ENCODE data around the gene CCNB1IP1.
"Not testable (repeated sequence)": the region's sequence is repeated elsewhere in the genome, so short reads cannot be mapped to it uniquely, and the experiment has no call there.

The CCNB1IP1 gene

GRCh38 chr14:20331053-20331613 lies 1.9 kb downstream of the CCNB1IP1 start:
- no peak for DNase-seq

- DNase-seq = no peak
Measured at GRCh38 chr14:20329355-20329754, 3.7 kb downstream of the CCNB1IP1 start.

GRCh38 chr14:20328705-20329104 lies 4.4 kb downstream of the CCNB1IP1 start:
- no peak for DNase-seq

- DNase-seq = peak; percentile 34
Measured at GRCh38 chr14:20327005-20327869, 5.8 kb downstream of the CCNB1IP1 start.

GRCh38 chr14:20317720-20318119 lies 15.4 kb downstream of the CCNB1IP1 start:
- no peak for DNase-seq

GRCh38 chr14:20314026-20314425 lies 19.1 kb downstream of the CCNB1IP1 start:
- DNase-seq = no peak

- no peak for DNase-seq
Measured at GRCh38 chr14:20306079-20306423, 27.0 kb downstream of the CCNB1IP1 start.

GRCh38 chr14:20305265-20306078 lies 27.6 kb downstream of the CCNB1IP1 start, which contains the start of gene TTC5:
Gene TTC5 (minus strand): TSS chr14:20305951. CDS start chr14:20305937, 14 bp downstream.
- DNase-seq = peak; percentile 52

- no peak for DNase-seq
Measured at GRCh38 chr14:20302042-20302755, 30.9 kb downstream of the CCNB1IP1 start.

- no peak for DNase-seq
Measured at GRCh38 chr14:20295067-20295466, 38.0 kb downstream of the CCNB1IP1 start.

- no peak for DNase-seq
Measured at GRCh38 chr14:20294636-20295035, 38.4 kb downstream of the CCNB1IP1 start.

GRCh38 chr14:20281998-20282397 lies 51.1 kb downstream of the CCNB1IP1 start:
- not testable (repeated sequence) for DNase-seq

- DNase-seq = not testable (repeated sequence)
Measured at GRCh38 chr14:20280265-20280664, 52.8 kb downstream of the CCNB1IP1 start.

- DNase-seq = no peak
Measured at GRCh38 chr14:20278414-20278813, 54.7 kb downstream of the CCNB1IP1 start.

- no peak for DNase-seq
Measured at GRCh38 chr14:20277409-20277808, 55.7 kb downstream of the CCNB1IP1 start.

GRCh38 chr14:20274062-20274461 lies 59.0 kb downstream of the CCNB1IP1 start:
- DNase-seq = no peak

GRCh38 chr14:20264361-20264760 lies 68.7 kb downstream of the CCNB1IP1 start:
- not testable (repeated sequence) for DNase-seq

GRCh38 chr14:20262642-20263128 lies 70.4 kb downstream of the CCNB1IP1 start:
- no peak for DNase-seq

Data from NCI-H526 treated with DMSO at 0.1 percent for 48 hours (cell line).